GM19455 (cell line): ENCODE results near the gene MYRIP.

Experiments used
- ATAC-seq: cut with Tn5 transposase; IDR thresholded peaks from one replicate; pipeline ENCODE4 v1.9.1; 2021; ENCODE audit not compliant: unreplicated experiment

Gene MYRIP

DNA sequence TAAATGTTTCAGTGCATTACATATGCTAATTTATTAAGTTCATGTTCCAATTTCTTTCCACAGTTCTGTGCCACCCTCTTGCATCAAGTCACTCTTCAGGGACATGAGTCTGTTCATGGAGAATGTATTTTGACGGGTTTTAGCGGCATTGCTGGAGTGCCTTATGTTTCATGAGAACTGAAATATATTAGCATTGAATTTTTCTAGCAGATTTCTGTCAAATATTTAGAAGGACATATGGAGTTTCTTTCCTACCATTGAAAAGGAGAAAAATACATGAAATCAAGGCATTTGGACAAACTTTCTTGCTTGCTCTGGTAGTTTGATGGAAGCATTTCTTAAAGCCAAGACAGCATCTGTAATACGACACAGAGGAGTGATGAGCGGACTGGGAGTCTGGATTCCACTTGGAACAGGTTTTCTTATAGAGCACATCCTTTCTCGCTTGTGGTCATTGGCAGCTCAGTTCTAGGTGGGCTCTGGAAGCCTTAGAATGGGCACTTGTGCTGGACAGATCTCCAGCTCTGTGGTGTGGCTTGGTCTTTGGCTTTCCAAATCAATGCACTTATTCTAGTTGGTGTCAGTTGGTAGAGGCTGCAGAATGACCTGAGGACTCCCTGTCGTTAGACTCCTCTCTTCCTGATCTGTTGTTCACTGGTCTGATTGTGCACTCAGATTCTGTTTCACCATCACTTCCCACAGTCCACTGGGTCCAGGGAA, 415.5 kb downstream of the MYRIP start:
- ATAC-seq = no peak

DNA sequence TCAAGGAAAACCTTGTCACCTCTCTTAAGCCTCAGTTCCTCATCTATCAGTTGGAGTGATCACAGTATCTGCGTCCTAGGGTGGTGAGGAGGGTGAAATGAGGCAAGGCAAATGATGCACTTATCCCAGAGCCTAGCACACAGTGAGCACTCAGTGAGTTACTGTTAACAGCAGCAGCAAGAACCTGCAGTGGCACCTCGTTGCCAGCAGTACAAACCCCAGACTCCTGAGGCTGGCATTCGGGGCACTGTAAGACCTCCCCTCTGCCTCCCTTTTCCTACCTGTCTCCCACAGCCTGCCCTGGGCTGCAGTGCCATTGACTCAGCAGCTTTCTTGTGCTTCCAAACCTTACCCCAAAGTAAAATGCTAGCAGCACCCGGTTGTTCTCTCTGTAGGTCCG, 417.2 kb downstream of the MYRIP start:
- ATAC-seq = no peak

DNA sequence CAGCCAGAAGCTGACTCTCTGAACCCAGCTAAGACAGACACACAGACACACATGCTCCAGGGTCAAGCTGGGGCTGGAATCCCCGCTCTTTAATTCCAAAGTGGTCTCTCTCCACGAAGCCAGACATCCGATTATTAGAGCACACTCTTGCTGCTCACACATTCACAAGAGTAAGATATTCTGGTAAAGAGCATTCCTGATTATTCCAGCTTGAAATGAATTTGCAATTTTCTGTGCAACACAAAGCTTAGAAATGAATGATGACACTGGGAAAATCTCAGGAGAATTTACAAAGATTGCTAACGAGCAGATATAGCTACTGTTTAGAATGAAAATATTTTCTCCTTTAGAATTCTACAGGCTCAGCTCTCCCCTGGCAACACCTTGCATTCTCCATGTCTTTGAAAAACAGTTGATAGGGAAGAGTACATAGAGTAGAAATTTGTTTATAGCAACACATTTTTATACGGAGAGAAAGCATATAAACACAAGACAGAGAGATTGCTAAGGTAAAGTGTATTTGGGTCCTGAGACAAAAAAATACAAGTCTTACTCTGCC, 419.5 kb downstream of the MYRIP start:
- peak; percentile 13 for ATAC-seq

DNA sequence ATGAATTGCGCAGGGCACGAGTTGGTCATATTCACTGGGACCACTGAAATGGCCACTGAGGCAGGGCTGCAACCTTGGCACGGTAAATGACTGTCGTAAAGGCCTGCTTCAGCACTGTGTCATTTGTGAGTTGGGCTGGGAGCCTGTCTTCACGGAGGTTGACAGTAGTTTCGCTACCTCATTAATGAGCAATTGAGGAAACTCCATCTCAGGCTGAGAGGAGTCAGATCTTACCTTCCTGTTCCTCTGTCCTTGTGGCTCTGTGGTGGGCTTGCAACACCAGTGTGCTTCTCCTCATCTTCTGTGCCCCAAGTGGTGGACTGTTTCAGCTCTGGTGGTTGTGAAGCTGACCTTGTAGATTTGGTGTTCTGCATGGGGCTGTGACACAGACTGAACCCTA, 420.0 kb downstream of the MYRIP start:
- peak; percentile 69 for ATAC-seq

DNA sequence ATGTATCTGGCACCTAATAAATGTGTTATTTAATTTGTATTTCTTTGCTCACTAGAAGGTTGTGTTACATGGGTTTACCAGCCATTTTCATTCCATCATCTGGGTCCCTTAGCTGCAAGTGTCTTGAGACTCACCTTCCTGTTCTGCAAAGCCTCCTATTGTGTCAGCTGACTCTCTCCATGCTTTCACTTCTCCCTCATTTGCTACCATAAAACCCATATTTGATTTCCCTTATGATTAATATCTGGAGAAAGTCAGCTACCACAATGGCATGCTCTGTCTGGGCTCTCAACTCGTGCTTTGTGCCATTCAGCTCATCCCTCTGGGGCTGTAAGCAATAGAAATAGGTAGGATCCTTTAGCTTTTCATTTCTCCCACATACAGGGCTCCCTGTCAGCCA, 420.6 kb downstream of the MYRIP start:
- ATAC-seq = no peak

DNA sequence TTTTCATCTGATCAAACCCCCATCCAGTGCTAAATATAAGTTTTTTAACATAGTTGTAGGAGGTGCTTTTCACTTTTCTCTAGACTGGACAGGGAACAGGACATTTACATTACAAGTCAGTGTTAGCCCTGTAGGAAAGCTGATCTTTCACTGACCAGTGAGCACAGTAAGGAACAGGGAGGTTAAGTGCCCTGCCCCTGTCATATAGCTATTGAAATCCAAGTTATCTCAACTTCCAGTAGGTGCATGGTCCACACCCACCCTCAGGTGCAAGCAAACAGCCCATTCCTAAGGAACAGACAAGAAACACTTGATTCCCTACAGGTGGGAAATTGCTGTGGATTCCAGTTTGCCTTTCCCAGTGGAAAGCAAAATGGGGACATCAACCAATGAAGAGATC, 421.0 kb downstream of the MYRIP start:
- ATAC-seq = no peak

DNA sequence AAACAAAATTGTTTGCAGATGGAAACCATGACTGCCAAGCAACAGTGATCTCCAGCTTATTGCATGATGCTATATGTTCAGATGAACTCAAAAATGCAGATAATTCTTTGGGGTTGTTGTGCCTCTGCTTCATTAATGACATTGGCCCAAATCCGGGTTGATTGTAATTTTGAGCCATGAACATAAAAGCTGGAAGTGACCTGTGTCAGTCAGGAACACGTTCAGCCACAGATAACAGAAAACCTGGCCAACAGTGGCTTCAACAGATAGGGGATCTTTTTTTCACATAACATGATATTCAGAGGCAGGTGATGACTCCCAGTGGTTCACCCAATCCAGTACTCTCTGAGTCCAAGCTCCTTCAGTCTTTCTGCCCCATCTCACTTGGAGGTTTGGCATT, 423.2 kb downstream of the MYRIP start:
- ATAC-seq = no peak

DNA sequence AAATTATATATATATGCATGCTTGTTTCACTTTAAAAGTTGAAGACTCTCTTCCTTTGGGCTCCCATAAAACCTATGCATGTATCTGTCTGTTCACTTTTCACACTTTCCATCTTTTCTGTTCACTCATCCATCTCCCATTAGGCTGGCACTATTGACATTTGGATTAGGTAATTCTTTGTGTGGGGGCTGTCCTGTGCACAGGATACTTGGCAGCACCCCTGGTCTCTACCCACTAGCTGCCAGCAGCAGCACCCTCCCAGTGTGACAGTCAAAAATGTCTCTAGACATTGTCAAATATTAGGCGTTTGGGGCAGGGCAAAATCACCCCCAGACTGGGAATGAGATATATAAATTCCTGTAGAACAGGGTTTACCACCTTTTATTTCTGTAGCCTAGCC, 427.8 kb downstream of the MYRIP start:
- ATAC-seq = no peak

DNA sequence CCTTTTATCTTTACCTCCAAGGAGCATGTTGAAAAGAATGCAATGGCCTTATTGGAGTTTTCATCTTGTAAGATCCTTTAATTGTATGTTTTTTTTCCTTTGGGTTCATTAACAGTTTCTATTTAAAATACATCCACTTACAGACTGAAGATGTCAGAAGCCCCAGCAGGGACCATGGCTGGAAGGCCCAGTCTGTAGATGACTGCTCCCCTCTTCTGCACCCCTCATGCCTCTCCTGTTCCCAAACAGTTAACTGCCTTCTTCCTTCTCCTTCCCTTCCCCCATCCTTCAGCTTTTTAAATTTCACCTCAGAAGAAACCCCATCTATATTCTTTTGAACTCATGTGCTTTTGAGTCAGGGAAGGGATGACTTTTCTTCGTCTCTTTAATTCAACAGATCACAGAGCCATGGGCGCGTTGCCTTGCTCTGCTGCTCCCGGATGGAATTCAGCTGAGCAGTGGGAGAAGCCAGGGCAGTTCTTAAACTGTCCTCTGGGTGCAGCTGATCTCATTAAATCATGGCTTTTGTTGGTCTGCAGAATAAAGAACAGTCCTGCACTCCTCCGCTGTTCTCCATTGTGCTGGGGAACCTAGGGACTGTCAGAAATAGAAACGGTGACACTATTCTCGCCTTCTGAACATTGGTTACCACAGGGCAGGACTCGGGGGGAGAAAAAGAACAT, 428.6 kb downstream of the MYRIP start:
- no peak for ATAC-seq

DNA sequence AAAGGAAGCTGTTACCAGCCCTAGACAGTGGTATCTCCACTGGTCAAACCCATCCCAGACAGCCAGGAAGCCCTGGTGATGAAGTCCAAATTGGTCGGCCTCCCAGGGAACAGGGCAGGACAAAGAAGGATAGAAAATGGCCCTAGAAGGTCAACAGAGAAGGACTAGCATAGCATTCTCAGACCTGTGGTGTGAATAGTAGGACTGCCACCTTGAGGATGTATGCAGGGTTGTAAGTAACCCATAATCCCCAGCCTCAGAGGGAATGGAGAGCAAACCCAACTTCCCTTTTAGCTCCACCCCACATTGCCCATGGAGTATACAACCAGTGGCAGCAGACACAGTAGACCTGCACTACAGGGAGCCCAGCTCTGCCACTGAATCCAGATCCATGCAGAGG, 431.5 kb downstream of the MYRIP start:
- ATAC-seq = no peak

DNA sequence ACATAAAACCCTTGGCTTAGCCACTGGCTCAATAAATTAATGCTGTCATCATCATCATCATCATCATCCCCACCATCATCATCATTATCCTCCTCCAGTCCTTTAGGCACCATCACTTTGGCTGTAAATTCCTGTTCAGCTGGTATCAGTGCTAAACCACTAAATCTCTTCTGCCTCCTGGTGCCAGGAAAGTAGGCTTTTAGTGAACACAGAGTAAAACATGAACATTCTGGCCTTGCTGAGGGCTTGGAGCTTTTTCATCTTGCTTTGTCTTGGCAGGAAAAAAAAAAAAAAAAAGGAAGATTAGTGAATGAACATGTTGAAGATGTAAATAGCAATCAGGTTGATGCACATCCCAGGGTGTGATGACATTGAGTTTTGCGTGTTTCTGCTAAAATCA, 432.8 kb downstream of the MYRIP start:
- ATAC-seq = no peak

DNA sequence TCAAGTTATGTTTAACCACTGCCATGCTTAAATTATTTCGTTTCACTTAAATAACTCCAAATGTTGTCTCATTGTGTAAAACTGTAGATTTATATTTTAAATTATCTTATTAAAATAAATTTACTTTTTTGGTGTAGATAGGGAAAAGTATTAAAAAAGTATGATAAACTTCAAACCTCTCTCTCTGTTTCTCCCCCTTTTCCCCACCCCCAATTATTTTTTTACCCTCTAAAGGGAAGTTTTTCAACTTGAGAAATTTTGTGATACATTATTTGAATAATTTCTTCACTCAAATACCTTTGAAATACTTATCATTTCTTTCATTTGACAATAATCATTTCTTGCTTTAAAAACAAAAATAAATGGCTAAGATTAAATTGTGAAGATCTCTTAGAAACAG, 433.2 kb downstream of the MYRIP start:
- ATAC-seq = no peak

DNA sequence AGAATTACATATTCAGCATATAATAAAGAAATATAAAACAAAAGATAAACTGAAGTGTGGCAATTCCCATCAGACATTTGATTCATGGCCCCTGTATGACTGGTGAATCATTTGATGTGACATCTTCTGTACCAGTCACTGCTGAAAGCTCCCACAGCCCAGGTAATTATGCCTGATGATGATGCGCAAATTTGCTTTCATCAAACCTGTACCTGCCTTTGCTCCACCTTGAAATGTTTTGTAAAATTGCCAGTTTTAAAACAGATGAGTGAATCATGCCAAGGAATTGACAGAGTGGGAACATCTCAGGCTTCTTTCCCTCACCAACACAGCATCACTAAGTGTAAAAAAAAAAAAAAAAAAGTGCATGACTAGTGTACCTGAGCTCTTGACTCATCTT, 433.6 kb downstream of the MYRIP start:
- ATAC-seq = no peak

DNA sequence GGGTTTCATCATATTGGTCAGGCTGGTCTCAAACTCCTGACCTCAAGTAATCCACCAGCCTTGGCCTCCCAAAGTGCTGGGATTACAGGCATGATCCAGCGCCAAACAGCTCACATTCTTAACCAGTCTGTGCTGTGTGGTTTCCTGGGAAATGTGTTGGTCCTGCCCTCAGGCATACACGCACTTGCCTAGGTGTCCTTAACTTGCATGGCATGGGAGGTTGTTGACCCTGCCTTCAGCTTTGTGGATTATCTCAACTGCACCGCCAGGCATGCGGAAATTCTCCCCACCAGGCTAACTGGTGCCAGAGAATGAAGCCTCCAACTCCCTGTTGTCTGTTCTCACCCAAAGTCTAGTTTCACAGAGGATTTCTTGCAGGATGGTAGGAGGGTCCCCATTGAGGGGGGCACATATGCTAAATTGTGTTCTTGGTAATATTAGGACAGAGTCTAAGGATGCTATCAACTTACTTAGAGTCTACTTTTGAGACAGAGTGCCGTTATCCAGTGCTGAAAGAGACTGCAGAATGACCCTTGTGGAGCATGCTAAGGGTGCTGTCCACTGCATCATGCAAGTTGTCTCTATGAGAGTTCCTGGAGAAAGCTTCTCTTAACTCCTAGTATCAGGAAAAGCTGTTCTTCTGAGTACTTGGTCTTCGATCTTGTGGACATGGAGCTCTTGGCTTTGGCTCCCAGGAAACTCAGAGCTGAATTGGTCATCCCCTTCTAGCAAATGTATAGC, 438.5 kb downstream of the MYRIP start:
- ATAC-seq = no peak

DNA sequence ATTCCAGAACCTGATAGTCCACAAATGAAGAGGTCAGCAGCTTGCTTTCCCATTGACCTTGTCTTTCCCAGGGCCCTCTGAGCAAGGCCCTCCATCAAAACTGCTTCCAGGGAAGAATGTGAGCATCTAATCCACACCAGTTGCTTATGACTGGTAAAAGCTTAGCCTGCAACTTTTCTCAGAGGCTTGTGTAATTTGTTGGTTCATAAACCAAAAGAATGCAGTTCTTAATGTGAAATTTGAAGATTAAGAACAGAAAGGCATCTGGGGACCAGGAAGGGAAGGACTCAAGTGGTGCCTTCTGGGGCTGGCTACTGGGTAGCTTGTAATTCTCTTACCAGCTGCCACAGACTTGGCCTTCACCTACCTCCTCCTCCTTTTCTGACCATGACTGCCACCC, 439.2 kb downstream of the MYRIP start:
- ATAC-seq = no peak

DNA sequence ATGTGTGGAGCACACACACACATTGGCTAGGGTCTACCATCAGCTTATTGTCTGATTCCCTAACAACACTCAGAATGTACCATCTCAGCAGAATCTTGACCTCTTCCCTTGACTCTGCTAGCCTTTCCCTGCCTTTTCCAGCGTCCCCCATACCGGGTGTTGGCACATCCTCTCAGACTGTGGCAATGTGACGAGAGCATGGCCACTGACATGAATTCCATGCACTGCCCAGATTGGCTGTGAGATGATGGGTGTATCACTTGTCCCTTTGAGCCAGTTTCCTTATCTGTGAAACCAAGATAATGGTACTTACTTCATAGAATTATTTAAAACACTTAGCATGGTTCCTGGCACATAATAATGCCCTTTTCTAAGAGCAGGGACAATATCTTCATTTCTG, 439.8 kb downstream of the MYRIP start:
- ATAC-seq = no peak

DNA sequence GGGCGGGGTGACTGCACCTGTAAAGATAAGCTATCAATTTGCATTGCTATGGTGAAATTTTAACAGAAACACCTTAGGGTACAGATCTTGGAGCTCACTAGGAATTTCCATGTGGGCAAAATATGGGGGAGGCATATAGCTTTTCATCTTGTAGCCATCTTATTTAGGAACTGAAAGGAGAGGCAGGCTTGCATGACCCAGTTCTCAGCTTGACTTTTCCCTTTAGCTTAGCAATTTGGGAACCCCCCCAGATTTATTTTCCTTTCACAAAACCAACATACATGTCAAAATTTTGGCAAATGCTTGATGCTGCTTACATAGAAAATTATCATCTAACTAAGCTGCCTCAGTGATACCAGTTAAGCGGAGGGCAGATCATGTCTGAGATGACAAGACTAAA, 445.1 kb downstream of the MYRIP start:
- ATAC-seq = no peak

DNA sequence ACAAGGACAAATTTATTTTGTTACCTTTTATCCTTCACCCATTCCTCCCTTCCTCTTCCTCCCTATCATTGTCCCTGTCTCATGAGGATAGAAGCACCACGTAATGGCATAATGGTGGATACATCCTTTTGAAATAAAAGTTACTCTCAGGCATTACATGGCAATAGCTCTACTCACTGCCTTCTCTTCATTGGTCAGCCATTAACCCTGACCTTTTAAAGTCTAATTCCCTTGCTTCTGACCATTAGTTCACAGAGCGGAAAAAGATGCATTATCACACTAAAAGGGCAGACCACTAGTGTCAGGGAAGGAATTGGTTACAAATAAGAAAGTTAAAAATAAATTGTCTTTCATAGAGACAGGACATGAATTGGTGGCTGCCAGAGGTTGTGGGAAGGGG, 445.5 kb downstream of the MYRIP start:
- no peak for ATAC-seq

DNA sequence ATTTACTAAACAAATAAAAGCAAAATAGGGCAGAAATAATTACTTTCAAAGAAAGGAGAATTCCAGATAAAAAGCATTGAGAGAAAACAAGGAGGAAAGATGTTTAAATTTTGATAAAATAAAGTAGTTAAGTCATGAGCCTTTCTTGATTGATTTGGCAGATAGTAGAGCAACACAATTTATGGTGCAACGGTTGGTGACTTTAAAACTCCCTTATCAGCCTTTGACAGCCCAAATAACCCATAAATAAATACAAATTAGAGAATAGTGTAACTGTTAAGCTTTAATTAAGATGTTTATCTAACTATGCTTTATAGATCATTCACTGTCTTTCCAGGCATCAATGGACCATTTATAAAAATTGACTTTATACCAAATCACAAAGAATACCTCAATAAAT, 446.1 kb downstream of the MYRIP start:
- no peak for ATAC-seq

DNA sequence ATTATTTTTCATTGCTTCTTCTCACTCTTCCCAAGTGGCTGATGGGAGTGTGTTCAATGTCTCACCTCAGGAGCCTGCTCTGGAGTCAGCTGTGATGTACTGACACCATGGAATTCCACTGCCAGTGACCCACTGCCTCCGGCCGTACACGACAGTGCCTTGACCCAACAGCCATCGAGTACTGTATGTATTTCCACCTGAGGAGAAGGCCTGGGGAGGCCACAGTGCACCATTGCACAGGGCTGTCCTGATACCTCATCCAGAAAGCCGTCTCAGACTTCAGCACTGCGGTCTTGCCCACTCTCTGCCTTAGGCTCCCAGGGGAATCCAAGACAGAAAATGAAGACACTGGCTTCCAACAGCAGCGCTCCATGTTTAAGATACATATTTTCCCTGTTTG, 448.7 kb downstream of the MYRIP start:
- no peak for ATAC-seq

DNA sequence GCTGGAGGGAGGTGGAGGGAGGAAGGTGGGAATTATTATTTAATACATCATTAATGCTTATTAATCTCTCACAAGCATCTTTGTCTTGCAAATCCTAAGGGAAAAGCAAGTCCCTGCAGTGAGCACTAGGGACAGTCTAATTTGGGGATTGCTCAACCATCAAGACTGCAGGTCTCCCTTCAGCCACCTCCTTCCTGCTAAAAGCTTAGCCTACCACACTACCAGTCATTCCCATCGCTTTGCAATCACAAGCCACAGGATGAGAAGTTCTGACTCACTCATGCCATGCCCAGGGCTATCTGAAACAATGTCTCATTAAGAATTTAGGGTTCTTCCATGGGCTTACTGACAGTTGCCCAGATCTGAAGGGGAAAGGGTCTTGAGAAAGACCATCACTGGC, 449.1 kb downstream of the MYRIP start:
- no peak for ATAC-seq

DNA sequence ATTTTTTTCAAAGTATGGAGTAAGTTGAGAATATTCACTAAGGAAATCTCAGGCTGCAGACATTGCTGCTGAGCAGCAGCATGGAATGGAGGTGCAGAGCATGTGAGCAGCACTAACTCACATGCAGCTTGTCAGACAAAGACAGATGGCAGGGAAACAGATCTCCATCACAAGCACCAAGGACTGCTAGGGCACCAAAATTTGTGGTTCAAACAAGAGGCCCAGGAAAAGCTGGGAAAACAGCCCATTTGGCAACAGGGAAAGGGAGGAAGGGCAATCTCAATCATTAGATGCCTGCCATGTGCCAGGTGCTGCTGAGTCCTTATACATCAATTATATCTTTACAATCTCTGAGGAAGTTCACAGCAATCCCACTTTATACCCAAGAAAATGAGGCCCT, 452.9 kb downstream of the MYRIP start:
- no peak for ATAC-seq
